ENCODE data around the gene RBM38.
"Not testable (repeated sequence)": the region's sequence is repeated elsewhere in the genome, so short reads cannot be mapped to it uniquely, and the experiment has no call there.

Gene RBM38

DNA sequence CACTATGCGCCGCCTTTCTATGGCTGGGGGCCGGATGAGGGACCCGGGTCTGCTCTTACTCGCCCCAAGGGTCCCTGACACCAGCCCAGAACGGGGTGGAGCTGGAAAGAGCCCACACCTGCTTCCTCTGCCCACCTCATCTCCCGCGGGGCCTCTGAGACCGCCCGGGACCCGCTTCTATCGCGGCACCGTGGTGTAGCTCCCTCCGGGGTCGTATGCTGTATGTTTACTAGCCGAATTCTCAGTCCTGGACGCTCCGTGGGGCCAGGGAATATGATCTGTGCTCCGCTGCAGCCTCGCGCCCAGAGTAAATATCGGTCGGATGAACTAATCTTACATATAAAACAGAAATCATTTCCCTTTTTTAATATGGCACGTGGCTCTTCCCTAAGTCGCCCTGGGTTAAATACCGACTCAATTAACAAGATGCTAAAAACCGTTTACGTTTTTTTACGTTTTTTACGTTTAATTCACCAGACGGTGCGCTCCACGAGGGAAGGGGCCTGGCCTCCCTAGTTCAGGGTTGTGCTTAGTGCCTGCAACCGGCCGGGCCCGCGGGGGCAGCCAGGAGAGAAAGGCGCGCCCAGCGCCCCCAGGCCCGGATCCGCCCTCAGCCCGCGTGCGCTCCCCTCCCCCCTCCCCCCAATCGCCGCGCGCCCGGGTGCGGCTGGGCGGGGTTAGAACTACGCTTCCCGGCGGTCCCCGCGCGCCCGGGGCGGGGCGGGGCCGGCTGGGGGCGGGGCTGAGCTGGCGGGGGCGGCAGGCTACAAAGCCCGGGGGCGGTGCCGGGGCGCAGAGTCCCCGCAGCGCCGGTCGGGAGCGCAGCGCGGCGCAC is at the start of gene RBM38:
RBM38 (plus strand) TSS at position 793 of the 835 bp plus-strand sequence. CDS start 186 bp downstream, outside the sequence.
- DNase-seq (ENCODE audit: low read depth), result peak; percentile 32

DNA sequence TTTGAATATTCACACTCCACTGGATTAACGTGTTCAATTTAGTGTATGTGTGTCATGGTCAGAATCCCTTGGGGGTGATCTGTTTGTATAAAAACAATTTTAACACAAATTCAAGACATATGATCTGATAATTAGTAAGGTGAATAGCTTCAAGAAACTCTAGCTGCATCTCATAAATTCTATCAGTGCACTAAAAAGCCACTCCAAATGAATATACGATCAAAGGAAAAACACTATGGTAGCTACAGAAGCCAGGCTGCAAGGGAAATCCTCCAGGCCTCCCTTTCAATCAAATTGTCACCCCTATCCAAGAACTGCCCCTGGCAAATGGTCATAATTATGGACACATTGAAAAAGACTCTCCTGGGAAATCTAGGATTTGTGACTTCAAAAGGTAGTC is 49.5 kb upstream of the RBM38 start:
- DNase-seq (ENCODE audit: low read depth), result no peak

- no peak for DNase-seq (ENCODE audit: low read depth)
Observed at GRCh38 chr20:57342829-57343228, 48.4 kb upstream of the RBM38 start.

- DNase-seq (ENCODE audit: low read depth), result peak; percentile 55
Observed at GRCh38 chr20:57346477-57346876, 44.7 kb upstream of the RBM38 start.

DNA sequence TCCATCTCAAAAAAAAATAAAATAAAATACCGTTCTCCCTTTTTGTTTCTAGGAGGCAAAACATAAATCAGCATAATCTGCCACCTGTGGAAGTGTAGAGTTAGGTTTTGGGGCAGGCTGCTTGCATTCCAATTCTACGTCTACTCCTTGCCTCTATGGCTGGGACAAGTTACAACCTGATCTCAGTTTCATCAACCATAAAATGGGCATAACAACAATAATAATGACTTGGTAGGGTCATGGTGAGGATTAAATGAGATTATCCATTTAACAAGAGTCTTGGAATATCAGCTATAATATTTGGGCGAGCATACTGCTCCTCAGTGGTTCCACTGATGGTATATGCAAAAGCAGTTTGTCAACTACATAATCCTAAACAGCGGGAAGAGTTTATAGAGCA is 43.8 kb upstream of the RBM38 start:
- no peak for DNase-seq (ENCODE audit: low read depth)

DNA sequence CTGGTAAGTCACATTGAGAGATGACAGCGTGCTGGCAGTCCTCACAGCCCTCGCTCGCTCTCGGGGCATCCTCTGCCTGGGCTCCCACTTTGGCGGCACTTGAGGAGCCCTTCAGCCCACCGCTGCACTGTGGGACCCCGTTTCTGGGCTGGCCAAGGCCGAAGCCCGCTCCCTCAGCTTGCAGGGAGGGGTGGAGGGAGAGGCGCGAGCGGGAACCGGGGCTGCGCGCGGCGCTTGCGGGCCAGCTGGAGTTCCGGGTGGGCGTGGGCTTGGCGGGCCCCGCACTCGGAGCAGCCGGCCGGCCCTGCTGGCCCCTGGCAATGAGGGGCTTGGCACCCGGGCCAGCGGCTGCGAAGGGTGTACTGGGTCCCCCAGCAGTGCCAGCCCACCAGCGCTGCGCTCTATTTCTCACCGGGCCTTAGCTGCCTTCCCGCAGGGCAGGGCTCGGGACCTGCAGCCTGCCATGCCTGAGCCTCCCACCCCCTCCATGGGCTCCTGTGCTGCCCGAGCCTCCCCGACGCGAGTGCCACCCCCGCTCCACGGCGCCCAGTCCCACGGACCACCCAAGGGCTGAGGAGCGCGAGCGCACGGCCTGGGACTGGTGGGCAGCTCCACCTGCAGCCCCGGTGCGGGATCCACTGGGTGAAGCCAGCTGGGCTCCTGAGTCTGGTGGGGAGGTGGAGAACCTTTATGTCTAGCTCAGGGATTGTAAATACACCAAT is 42.8 kb upstream of the RBM38 start:
- not testable (repeated sequence) for DNase-seq (ENCODE audit: low read depth)

DNA sequence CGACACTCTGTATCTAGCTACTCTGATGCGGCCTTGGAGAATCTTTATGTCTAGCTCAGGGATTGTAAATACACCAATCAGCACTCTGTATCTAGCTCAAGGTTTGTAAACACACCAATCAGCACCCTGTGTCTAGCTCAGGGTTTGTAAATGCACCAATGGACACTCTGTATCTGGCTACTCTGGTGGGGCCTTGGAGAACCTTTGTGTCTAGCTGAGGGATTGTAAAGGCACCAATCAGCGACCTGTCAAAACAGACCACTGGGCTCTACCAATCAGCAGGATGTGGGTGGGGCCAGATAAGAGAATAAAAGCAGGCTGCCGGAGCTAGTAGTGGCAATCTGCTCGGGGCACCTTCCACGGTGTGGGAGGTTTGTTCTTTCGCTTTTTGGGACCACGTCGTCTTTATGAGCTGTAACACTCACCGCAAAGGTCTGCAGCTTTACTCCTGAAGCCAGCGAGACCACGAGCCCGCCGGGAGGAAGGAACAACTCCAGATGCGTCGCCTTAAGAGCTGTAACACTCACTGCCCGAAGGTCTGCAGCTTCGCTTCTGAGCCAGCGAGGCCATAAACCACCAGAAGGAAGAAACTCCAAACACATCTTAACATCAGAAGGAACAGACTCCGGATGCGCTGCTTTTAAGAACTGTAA is 42.1 kb upstream of the RBM38 start:
- not testable (repeated sequence) for DNase-seq (ENCODE audit: low read depth)

DNA sequence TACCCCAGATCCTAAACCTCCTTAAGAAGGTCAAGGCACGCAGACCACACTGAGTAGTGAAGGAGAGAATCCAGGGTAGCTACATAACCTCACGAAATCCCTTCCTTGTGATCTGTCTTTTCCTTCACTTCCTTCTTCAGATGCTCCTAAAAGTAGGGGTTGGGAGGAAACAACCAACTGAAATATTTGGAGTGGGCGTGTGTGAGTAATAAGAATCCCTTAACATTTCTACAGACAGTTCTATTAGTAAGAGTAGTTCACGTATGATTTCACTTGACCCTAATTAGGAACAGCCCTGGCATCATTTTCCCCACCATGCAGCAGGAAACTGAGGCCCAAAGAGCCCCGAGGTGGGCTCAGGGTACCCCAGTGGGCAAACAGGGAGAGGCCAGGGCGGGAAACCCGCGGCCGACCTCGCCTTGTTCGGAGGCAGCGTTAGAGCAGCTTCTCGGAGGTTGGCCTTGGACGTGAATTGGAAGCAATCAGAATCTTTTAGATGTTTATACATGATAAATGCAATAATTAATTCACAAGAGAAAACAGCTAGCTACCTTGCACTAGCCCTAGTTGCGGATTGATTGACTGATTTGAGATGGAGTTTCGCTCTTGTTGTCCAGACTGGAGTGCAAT is 41.0 kb upstream of the RBM38 start:
- DNase-seq (ENCODE audit: low read depth), result no peak

- not testable (repeated sequence) for DNase-seq (ENCODE audit: low read depth)
Observed at GRCh38 chr20:57350726-57351041, 40.5 kb upstream of the RBM38 start.

GRCh38 chr20:57351042-57351783 is 40.0 kb upstream of the RBM38 start, which contains the start of gene RAE1:
Gene RAE1 (plus strand): TSS chr20:57351255. CDS start chr20:57354039, 2,784 bp downstream.
- DNase-seq (ENCODE audit: low read depth), result peak; percentile 85

DNA sequence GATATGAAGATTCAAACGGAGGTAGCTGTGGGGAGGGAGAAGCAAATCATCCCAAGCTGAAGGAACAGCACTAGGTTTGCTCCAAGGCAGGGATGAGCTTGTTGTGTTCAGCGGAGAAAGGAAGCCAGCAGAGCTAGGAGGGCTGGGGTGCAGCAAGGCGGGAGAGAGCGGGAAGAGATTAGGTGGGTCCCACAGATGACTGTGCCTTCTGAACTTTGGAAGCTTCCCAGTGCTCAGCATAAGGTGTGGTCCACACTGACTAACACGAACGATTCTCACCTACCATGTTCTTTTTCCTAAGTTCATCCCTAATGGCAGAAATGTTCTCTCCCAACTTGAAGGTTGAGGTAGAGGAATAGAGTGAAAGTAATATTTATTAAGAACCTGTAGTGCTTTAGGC is 38.9 kb upstream of the RBM38 start:
- DNase-seq (ENCODE audit: low read depth), result no peak

DNA sequence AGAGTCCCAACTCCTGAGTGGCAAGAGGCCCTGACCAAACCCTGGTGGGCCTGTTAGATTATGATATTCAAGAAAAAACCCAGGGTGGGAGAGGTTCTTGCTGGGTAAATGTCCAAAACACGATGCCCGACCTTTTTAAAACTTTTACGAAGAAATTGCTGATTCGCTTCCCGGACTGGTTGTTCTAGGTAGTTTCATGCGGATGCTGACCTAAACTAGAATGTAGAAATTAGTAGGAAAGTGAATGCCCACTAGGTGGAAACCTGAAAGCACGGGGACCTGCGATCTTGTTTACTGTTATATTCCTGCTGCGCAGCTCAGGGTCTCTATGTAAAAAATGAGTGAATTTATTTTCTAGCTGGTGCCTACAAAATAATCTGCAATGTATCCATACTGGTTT is 37.8 kb upstream of the RBM38 start:
- DNase-seq (ENCODE audit: low read depth), result no peak

- peak; percentile 62 for DNase-seq (ENCODE audit: low read depth)
Observed at GRCh38 chr20:57361517-57361916, 29.7 kb upstream of the RBM38 start.

DNA sequence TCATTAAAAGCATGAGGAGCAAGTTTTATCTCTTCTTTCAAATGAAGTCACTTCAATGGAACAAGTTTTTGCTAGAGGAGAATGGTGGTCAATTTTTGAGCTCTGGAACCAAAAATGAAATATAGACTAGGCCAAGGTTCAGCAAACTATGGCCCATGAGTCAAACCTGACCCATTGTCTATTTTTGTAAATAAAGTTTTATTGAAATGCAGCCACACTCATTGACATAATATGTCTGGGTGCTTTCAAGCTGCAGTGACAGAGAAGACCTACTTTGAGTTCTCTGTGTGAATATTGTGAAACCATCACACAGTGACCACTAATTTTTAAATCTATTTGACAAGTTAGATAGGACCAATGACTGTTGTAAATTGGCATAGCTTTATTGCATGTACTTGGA is 26.7 kb upstream of the RBM38 start:
- DNase-seq (ENCODE audit: low read depth), result no peak

- DNase-seq (ENCODE audit: low read depth), result no peak
Observed at GRCh38 chr20:57369596-57369995, 21.6 kb upstream of the RBM38 start.

DNA sequence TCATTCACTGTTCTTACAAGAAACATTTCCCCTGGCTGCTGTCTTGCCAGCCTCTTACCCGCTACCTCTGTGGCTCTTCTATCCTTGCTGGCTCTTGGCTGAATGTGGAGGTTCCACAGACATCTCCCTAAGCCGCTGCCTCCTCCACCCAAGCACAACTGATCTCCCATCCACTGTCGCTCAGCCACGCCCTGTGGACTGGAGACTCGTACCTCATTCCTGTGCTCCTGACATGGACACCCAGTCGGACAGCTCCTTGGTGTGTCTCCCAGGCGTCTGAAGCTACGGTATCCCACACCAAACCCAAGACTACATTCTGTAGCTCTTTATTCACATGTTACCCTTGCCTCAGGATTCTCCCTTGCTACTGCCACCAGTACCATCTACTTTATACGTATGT is 20.9 kb upstream of the RBM38 start:
- no peak for DNase-seq (ENCODE audit: low read depth)

GRCh38 chr20:57371363-57371762 is 19.8 kb upstream of the RBM38 start:
- no peak for DNase-seq (ENCODE audit: low read depth)

DNA sequence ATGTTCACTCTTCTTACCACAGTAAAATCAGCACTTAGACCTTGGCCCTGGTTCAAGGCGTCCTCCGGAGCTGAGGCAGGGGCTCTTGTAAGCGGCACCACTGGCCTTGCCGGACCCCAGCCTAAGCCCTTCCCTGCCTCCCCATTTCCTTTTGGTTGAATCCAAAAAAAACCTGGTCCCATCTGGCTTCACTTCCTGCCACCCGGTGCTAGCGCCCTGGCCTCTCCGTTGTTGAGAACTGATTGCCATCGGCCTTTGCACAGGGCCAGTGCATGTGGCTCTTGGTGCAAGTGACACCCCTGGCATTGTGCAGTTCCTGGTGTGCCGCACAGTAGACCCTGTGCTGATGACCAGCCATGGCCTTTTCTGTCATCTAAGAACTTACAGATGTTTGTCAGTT is 19.0 kb upstream of the RBM38 start:
- DNase-seq (ENCODE audit: low read depth), result no peak

DNA sequence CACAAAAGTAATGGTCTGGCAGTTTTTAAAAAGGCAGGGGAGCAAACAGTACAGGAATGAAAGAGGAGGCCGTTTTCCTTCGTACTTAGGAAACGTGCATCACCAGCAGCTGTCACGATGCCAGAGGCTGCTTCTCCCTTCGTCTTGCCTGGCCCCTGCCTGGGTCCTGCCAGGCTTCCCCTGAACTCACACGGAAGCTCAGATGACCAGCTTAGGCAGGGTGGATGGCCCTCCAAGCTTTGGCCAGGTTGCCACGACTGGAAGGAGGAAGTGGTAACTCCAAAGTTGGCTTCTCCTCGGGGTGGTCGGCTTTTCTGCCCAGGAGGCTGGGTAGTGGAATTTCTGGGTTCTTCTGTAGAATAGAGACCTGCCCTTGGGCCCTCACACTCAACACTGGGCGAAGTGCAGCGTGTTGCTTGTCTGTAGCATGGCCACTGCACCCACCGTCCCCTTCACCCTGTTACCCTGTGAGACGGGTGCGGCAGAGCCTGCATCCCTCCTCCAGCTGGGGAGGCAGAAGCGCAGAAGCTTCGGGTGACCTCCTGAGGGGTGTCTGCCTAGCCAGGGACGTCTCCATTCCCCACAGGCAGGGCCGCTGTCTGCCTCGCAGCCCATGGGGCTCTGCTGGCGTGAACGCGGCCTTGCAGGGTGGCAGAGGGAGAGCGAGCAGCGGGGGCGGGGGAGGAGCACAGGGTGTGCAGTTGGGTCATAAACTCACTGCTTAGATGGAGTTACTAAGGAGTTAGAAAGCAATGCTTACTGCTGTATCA is 18.4 kb upstream of the RBM38 start:
- DNase-seq (ENCODE audit: low read depth), result no peak

DNA sequence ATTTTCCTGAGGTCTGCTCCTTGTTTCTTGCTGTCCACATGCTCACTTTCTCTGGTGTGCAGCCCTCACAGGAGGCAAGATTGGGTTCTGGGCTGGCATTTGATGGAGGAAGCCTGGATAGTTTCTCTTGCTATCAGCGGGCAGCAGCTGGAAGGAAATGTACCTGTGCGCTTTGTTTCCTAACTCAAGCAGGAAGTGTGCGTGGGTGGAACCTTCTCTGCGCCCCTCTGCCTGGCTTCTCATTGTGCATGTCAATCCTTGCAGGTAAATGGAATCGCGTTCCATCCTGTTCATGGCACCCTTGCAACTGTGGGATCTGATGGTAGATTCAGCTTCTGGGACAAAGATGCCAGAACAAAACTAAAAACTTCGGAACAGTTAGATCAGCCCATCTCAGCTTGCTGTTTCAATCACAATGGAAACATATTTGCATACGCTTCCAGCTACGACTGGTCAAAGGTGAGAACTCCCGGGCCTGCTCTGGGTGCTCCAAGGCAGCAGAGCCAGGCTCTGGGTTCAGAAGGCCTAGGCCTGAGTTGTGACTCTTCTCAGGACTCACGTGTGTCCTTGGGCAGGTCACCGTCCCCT is 16.8 kb upstream of the RBM38 start:
- DNase-seq (ENCODE audit: low read depth), result no peak

Data from GM04504 (cell line).